H1 (cell line): Measurements from ENCODE around the gene SLFNL1. TPM values are rescaled to one million over a fixed set of nuclear protein-coding genes. Genes with fewer than 3 reads are reported as not detected.

Experiments used
- CTCF ChIA-PET: fragments of 300-600 bp; sonication (Branson Sonifier 250); formaldehyde crosslinking; loops from one replicate; lab custom pipeline; 2021; ENCODE audit not compliant: partially characterized antibody; lab: Charles Lee
- POLR2A ChIA-PET: fragments of 300-600 bp; sonication (Branson Sonifier 250); formaldehyde crosslinking; loops from one replicate; lab custom pipeline; 2021; ENCODE audit warnings: inconsistent platforms; ENCODE audit not compliant: partially characterized antibody; lab: Charles Lee
- DNase-seq, 2 experiments: peaks; one replicate each; pipeline versions ENCODE4 v3.0.0 to v3.0.0-alpha.2; 2010 to 2022; ENCODE audit warnings: low spot score in 2 of 2, low read depth in 1 of 2, mixed read lengths in 1 of 2
- FAIRE-seq: peaks from 2 replicates; lab custom pipeline; 2011; peaks lifted over from hg19 to GRCh38; lab: Jason Lieb, UNC
- H2AFZ ChIP-seq: 2 replicates; pipeline ENCODE4 v1.8.1; 2012; ENCODE audit warnings: low read length, inconsistent platforms
- H2AK5ac ChIP-seq: 2 replicates; pipeline ENCODE4 v1.6.1; 2013; ENCODE audit warnings: low read depth, low read length
- H2BK120ac ChIP-seq: replicated peaks from 2 replicates; pipeline ENCODE3; 2013; ENCODE audit warnings: low read depth, low read length, inconsistent platforms
- H2BK12ac ChIP-seq: 2 replicates; pipeline ENCODE4 v1.6.1; 2013; ENCODE audit warnings: low read depth, low read length
- H2BK15ac ChIP-seq: 2 replicates; pipeline ENCODE4 v1.6.1; 2013; ENCODE audit warnings: low read length
- H2BK20ac ChIP-seq: 2 replicates; pipeline ENCODE4 v1.6.1; 2013; ENCODE audit warnings: low read length
- H2BK5ac ChIP-seq: 2 replicates; pipeline ENCODE4 v1.6.1; 2013; ENCODE audit warnings: low read depth, low read length
- H3K14ac ChIP-seq: 2 replicates; pipeline ENCODE4 v1.6.1; 2013; ENCODE audit warnings: inconsistent platforms; ENCODE audit not compliant: insufficient read length
- H3K18ac ChIP-seq: 2 replicates; pipeline ENCODE4 v1.6.1; 2013; ENCODE audit warnings: low read length; ENCODE audit errors: extremely low read depth
- H3K23ac ChIP-seq: 2 replicates; pipeline ENCODE4 v1.6.1; 2013; ENCODE audit warnings: inconsistent platforms; ENCODE audit not compliant: insufficient read length
- H3K23me2 ChIP-seq: 2 replicates; pipeline ENCODE4 v1.6.1; 2013; ENCODE audit warnings: low read depth, low read length
- H3K27ac ChIP-seq: 2 replicates; pipeline ENCODE4 v1.6.1; 2011; ENCODE audit warnings: low read depth, low read length, inconsistent platforms
- H3K27me3 ChIP-seq, 4 experiments: replicated peaks in 1 of 4; 1 replicate in 1 of 4; 2 replicates in 3 of 4; pipeline versions ENCODE4 v1.6.1 to v1.8.1; 2011 to 2013; ENCODE audit warnings: low read length in 3 of 4, mild to moderate bottlenecking in 3 of 4, inconsistent platforms in 2 of 4, mixed read lengths in 2 of 4, moderate library complexity in 1 of 4; ENCODE audit not compliant: control insufficient read depth in 3 of 4, insufficient read depth in 3 of 4; ENCODE audit errors: extremely low read depth in 1 of 4
- H3K36me3 ChIP-seq, 4 experiments: 2 replicates each; pipeline versions ENCODE4 v1.6.1 to v1.8.1; 2011 to 2013; ENCODE audit warnings: mild to moderate bottlenecking in 4 of 4, low read length in 3 of 4, moderate library complexity in 2 of 4, control low read depth in 1 of 4, inconsistent platforms in 1 of 4; ENCODE audit not compliant: insufficient read depth in 4 of 4, control insufficient read depth in 2 of 4
- H3K4ac ChIP-seq: replicated peaks from 2 replicates; pipeline ENCODE3; 2013; ENCODE audit warnings: low read length, low read depth, mixed read lengths, inconsistent platforms; ENCODE audit not compliant: insufficient read length
- H3K4me1 ChIP-seq, 4 experiments: replicated peaks in 1 of 4; 1 replicate in 1 of 4; 2 replicates in 3 of 4; pipeline versions ENCODE4 v1.6.1 to v1.8.1; 2011 to 2013; ENCODE audit warnings: low read length in 3 of 4, inconsistent platforms in 2 of 4, mixed read lengths in 1 of 4; ENCODE audit not compliant: insufficient read depth in 4 of 4, control insufficient read depth in 3 of 4
- H3K4me2 ChIP-seq, 2 experiments: 2 replicates each; pipeline versions ENCODE4 v1.6.1 to v1.8.1; 2011 to 2013; ENCODE audit warnings: low read depth in 2 of 2, low read length in 2 of 2, control low read depth in 1 of 2, inconsistent platforms in 1 of 2, mild to moderate bottlenecking in 1 of 2; ENCODE audit not compliant: insufficient read depth in 1 of 2
- H3K4me3 ChIP-seq, 4 experiments: fragments of 200-600, 300-600 bp in 1 of 4; sonication (generic), shearing (Covaris generic), sonication (Bioruptor Twin) in 1 of 4; 2 replicates each; pipeline versions ENCODE4 v1.5.1 to v1.8.1; 2011 to 2016; ENCODE audit warnings: low read length in 4 of 4, low read depth in 3 of 4, control low read depth in 2 of 4, inconsistent platforms in 2 of 4, mild to moderate bottlenecking in 2 of 4, mixed read lengths in 1 of 4, moderate library complexity in 1 of 4; ENCODE audit not compliant: insufficient read depth in 2 of 4; ENCODE audit errors: extremely low read depth in 1 of 4
- H3K56ac ChIP-seq: replicated peaks from 2 replicates; pipeline ENCODE3; 2013; ENCODE audit warnings: low read depth, mild to moderate bottlenecking, mixed read lengths, low read length, inconsistent platforms; ENCODE audit not compliant: insufficient read length
- H3K79me1 ChIP-seq: 2 replicates; pipeline ENCODE4 v1.6.1; 2013; ENCODE audit warnings: low read depth, low read length, control low read depth
- H3K79me2 ChIP-seq, 2 experiments: 2 replicates each; pipeline versions ENCODE4 v1.6.1 to v1.8.1; 2012 to 2013; ENCODE audit warnings: low read length in 2 of 2, mild to moderate bottlenecking in 2 of 2, inconsistent platforms in 1 of 2; ENCODE audit not compliant: insufficient read depth in 2 of 2, control insufficient read depth in 1 of 2
- H3K9ac ChIP-seq, 4 experiments: replicated peaks in 1 of 4; 1 replicate in 1 of 4; 2 replicates in 3 of 4; pipeline versions ENCODE4 v1.6.1 to v1.8.1; 2011 to 2013; ENCODE audit warnings: low read depth in 3 of 4, low read length in 3 of 4, control low read depth in 2 of 4, mild to moderate bottlenecking in 2 of 4, moderate library complexity in 2 of 4, inconsistent platforms in 1 of 4; ENCODE audit errors: extremely low read depth in 1 of 4
- H3K9me3 ChIP-seq, 2 experiments: 2 replicates each; pipeline versions ENCODE4 v1.6.1 to v1.8.1; 2012 to 2013; ENCODE audit warnings: mild to moderate bottlenecking in 2 of 2, moderate library complexity in 2 of 2, control low read depth in 1 of 2, inconsistent platforms in 1 of 2, low read depth in 1 of 2, low read length in 1 of 2, mixed read lengths in 1 of 2; ENCODE audit not compliant: insufficient read depth in 2 of 2
- H4K20me1 ChIP-seq, 2 experiments: replicated peaks in 1 of 2; 2 replicates each; pipeline versions ENCODE3 to v1.8.1; 2011 to 2013; ENCODE audit warnings: inconsistent platforms in 2 of 2, low read length in 2 of 2, mild to moderate bottlenecking in 1 of 2; ENCODE audit not compliant: insufficient read depth in 2 of 2, control insufficient read depth in 1 of 2
- H4K5ac ChIP-seq: 2 replicates; pipeline ENCODE4 v1.6.1; 2013; ENCODE audit warnings: low read length, low read depth, mixed read lengths, inconsistent platforms; ENCODE audit not compliant: insufficient read length
- H4K8ac ChIP-seq: 2 replicates; pipeline ENCODE4 v1.8.0; 2013; ENCODE audit warnings: mild to moderate bottlenecking, moderate library complexity, low read length, inconsistent platforms; ENCODE audit not compliant: insufficient read depth; ENCODE audit errors: extremely low read depth
- H4K91ac ChIP-seq: replicated peaks from 2 replicates; pipeline ENCODE3; 2013; ENCODE audit warnings: low read length, mixed read lengths, inconsistent platforms; ENCODE audit not compliant: insufficient read length
- BCL11A ChIP-seq, 2 experiments: IDR thresholded peaks; one replicate each; pipeline ENCODE4 v1.6.1; 2011; ENCODE audit warnings: low read depth in 2 of 2, low read length in 2 of 2, mild to moderate bottlenecking in 2 of 2
- CHD1 ChIP-seq: IDR thresholded peaks from 2 replicates; pipeline ENCODE4 v1.6.1; 2012; ENCODE audit warnings: low read depth, low read length, improper control_type of control experiment
- EGR1 ChIP-seq: IDR thresholded peaks from 2 replicates; pipeline ENCODE4 v1.6.1; 2011; ENCODE audit warnings: low read depth, low read length, borderline replicate concordance
- FOSL1 ChIP-seq: IDR thresholded peaks from 2 replicates; pipeline ENCODE4 v1.6.1; 2011; ENCODE audit warnings: mild to moderate bottlenecking, low read depth, low read length, moderate library complexity; ENCODE audit not compliant: insufficient read depth
- RFX5 ChIP-seq: IDR thresholded peaks from 2 replicates; pipeline ENCODE4 v1.6.1; 2011; ENCODE audit warnings: low read depth, low read length, improper control_type of control experiment, borderline replicate concordance
- SIX5 ChIP-seq: IDR thresholded peaks from 2 replicates; pipeline ENCODE4 v1.6.1; 2011; ENCODE audit warnings: mild to moderate bottlenecking, low read depth, low read length
- WGBS, 2 experiments: shearing (Covaris generic) in 1 of 2; methylation state at CpG; one replicate each; pipeline versions ENCODE4 v1.1.6 to v1.1.7; 2013 to 2015; ENCODE audit warnings: low lambda C conversion rate in 2 of 2, mixed read lengths in 2 of 2, inconsistent platforms in 1 of 2, low coverage in 1 of 2, missing lambda C conversion rate in 1 of 2; ENCODE audit not compliant: insufficient replicate concordance in 2 of 2, insufficient coverage in 1 of 2, insufficient read length in 1 of 2; ENCODE audit errors: extremely low coverage in 1 of 2, missing lambda C conversion rate in 1 of 2; 5-methylcytosine and 5-hydroxymethylcytosine counted together
- polyA plus RNA-seq, 7 experiments: library from polyadenylated mRNA; depleted of rRNA in 3 of 7; stranded (reverse) in 5 of 7; unstranded in 2 of 7; fragments of >200 nt in 5 of 7; fragments of 200-250 nt in 2 of 7; gene quantifications; 1 replicate in 5 of 7; 2 replicates in 1 of 7; 4 replicates in 1 of 7; pipeline versions ENCODE4 v1.2.1 to v1.2.3, GENCODE V29; 2011 to 2013; ENCODE audit warnings: missing spikeins in 2 of 7, mixed read lengths in 2 of 7
- total RNA-seq: library from RNA; stranded (reverse); fragmentation: NEBNext Ultra II Directional; extraction: Animal tissue kit (Norgen Biotek cat#: 25700); gene quantifications from 2 replicates; pipeline ENCODE4 v1.2.1, GENCODE V29; 2021

Gene SLFNL1
- total and polyA plus RNA-seq, 2 of the 8 experiments (the other 6 are each of a cell fraction or from before 2014, with no cell fraction given), result not detected

DNA sequence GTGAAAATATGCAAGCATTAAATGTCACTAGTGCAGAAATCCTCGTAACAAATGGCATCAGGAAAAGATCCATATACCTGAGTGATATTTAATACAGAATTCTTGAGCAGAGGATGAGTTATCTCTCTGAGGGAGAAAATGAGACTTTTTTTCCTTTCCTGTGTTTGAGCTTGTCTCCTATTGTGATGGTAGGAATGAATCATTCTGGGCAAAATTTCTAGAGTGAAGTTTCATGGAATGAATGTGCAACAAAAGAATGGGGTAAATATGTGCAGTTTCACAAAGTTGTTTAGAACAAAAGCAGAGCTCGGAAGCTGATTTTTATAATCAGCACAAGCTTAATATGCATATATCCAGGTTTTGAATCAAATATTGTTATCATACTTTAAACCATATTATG is 37.5 kb downstream of the SLFNL1 start:
- Histone ChIP-seq H3K23me2 (peaks cover 10% of the 10 kb centered on the region; the same call in 1 of the 2 replicates), H4K20me1 (peaks cover 12 to 27% of the 10 kb centered on the region in 2 experiments), H3K27ac (no peak overlapping the region), H3K4me3 (no peak overlapping the region), H4K5ac (no peak overlapping the region), H3K4me1 (peaks cover 4 to 11% (median 4%) of the 10 kb centered on the region in 4 experiments; a peak in 5 of 7 replicates), H3K9me3 (no peaks in the 10 kb centered on the region), H3K56ac (no peak overlapping the region), H4K8ac (no peak overlapping the region), H2BK12ac (no peak overlapping the region), H3K36me3 (peaks cover 36 to 60% (median 57%) of the 10 kb centered on the region in 4 experiments), H3K14ac (no peak overlapping the region), H4K91ac (no peak overlapping the region), H2AFZ (no peak overlapping the region), H2BK120ac (no peak overlapping the region), H2BK20ac (no peak overlapping the region), H3K4ac (no peak overlapping the region), H3K9ac (no peak overlapping the region), H2BK5ac (no peak overlapping the region), H2BK15ac (no peak overlapping the region), H2AK5ac (no peak overlapping the region), H3K18ac (no peak overlapping the region), H3K79me2 (peaks cover 17 to 61% of the 10 kb centered on the region in 2 experiments), H3K4me2 (no peak overlapping the region), H3K23ac (no peak overlapping the region), H3K79me1 (no peaks in the 10 kb centered on the region), H3K27me3 (no peaks in the 10 kb centered on the region)
- ChIA-PET POLR2A (interaction anchor here (1.2 to 9.6 kb wide), 2 partner anchors 12 to 19 kb away, joined by 4 to 49 read pairs; no protein-coding TSS in a partner anchor), CTCF (interaction anchor here (1.0 kb wide), 1 partner anchor 11 kb away, joined by 3 read pairs; no protein-coding TSS in a partner anchor)
- 86% methylated on average over 2 of the region's 2 CpGs; no CpG with 5 or more reads in 1 of the 2 experiments for WGBS, 2 experiments
- FAIRE-seq (no peak), DNase-seq (no peak)
- TF ChIP-seq SIX5 (no peak), FOSL1 (no peak), EGR1 (no peak), RFX5 (no peak), CHD1 (no peak), BCL11A (IDR thresholded peaks at IDR 0.05; ENCODE audit: low read depth in 2 of 2, low read length in 2 of 2) (no peak)
